ENCODE results near the gene ST13.
A peak's percentile ranks its signal among the peaks of the same experiment; 100 is the strongest.
"Not testable (repeated sequence)": the region's sequence is repeated elsewhere in the genome, so short reads cannot be mapped to it uniquely, and the experiment has no call there.

The ST13 gene

DNA sequence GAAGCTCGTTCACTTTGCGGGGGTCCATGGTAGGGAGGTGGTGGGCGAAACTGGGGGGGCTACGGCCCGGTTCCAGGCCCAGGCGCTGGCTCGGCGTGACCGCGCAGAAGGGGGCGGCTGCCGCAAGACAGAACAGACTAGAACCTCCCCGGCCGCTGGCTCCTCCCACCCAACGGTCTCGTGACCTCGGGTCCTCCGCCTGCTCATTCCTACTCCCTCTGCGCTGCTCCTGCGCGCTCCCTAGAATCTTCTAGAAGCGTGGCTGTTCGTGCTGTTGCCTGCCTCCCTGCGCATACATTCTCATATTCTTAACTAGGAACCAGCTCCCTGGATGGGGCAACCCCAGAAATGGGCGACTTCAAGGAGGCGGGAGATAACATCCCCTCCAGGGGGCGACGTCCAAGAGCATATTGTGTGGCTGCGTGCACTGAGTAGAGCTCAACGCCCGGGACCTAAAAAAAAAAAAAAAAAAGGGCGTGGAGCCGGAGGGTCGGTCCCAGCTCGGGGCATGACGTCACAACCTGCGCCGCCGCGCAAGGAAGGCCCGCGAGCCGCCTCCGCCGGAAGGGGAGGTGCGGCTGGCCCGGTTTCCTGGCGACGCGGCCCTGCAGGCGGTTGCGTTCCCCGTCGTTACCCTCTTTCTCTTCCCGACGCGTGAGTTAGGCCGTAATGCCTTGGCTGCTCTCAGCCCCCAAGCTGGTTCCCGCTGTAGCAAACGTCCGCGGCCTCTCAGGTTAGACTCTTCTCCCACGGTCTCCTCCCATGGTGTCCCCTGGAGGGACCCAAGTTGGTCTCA, at the start of gene ST13, which contains the start of gene XPNPEP3:
Gene ST13, minus strand, starts transcription at position 127 of the 796 bp plus-strand sequence. Its CDS starts 99 bp downstream, at position 28.
Gene XPNPEP3, plus strand, starts transcription at position 636 of the 796 bp plus-strand sequence. Its CDS starts 34 bp downstream, at position 670.
- peak; percentile 99 for DNase-seq

DNA sequence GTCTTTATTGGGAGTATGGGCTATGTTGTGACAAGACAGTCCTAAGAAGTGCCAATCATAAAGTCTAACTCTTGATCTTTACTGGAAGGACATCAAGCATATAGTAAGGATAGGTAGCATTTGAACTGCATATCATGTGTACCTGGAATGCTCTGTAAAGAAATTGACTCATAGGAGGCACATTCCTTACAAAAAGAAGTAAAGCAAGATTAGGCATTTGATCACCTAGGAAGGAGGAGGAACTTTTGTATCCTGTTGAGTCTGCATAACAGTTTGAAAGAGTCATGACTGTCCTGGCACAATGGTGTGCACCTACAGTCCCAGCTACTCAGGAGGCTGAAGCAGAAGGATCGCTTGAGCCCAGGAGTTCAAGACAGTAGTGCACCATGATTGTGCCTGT, 47.7 kb upstream of the ST13 start:
- DNase-seq = no peak

DNA sequence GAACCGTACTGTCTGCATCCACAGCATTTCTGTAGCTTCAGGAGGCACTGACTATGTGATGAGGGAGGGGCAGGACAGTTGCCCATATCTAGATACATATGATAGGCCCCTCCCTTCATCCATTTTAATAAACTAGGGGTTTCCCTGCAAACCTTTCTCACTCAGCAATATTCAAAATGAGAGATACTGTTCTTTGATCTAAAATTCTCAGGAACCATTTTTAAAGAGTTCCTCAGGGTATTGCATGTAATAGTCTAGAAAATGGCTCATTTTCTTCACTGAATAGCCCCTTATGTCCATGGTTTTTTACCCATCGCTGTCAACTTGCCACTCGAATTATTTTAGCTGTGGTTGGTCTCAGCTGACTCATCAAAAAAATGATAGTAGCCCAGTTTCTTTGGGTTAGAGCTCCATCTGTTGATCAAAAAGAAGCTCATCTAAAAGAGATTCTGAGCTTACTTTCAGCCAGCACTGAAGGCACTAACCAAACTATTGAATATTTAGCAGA, 42.5 kb upstream of the ST13 start:
- DNase-seq = peak; percentile 43

DNA sequence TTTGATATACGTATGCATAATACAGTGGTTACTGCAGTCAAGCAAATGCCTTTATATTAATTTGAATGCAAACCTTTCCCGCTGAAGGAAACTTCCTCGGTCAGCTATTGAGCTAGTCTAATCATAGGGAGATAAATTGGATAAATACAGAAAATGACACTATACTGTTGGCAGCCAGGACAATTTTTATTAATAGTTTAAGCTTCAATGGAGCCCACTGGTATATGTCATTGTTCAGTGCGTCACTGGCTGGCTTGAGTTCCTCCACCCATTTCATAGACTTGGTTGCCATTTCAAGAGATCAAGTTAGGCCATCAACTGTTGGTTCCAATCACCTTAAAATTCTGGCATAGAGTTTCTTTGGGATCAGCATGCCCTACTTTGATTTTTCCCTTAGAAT, 38.0 kb upstream of the ST13 start:
- DNase-seq = no peak

DNA sequence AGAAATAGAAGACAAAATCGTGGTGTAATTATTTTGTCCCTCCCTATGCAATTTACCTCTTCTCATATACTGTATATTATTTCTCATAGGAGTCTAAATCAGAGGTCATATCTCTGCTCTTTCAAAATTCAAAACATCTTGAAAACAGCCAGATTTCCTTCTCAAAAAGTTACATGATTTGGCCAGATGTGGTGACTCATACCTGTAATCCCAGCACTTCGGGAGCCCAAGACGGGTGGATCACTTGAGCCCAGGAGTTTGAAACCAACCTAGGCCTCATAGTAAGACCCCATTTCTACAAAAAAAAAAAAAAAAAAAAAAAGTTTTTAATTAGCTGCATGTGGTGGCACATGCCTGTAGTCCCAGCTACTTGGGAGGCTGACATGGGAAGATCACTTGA, 34.4 kb upstream of the ST13 start:
- no peak for DNase-seq

DNA sequence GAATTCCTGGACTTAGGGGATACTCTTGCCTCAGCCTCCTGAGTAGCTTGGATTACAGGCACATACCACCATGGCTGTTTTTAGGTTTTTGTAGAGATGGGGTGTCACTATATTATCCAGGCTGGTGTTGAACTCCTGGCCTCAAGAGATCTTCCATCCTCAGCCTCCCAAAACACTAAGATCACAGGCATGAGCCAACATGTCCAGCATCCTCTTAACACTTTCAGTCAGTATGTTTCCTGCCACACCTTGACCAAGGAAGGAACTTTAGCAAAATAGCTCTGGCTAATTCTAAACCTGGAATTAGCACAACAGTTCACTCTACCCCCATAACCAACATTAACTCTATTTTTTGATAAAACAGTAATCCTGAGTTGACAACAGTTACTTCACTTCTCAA, 32.7 kb upstream of the ST13 start:
- DNase-seq = no peak

DNA sequence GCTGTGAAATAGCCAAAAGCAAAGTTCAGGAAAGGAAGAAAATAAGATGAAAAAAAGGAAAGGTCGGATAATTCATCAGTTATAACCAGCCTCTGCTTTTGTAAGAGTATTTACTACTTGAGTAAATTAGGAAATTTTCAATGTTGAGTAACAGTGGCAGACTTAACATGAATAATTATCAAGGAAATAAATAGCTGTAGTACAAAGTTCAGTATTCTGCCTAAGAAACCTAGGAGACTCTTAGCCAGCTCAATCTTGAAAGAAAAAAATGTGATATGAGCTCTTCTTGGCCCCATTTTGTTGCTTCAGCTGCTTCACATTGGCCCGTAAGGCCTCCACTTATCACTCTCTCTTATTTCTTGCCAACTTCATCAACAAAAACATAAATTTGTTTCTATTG, 22.5 kb upstream of the ST13 start:
- DNase-seq = no peak

DNA sequence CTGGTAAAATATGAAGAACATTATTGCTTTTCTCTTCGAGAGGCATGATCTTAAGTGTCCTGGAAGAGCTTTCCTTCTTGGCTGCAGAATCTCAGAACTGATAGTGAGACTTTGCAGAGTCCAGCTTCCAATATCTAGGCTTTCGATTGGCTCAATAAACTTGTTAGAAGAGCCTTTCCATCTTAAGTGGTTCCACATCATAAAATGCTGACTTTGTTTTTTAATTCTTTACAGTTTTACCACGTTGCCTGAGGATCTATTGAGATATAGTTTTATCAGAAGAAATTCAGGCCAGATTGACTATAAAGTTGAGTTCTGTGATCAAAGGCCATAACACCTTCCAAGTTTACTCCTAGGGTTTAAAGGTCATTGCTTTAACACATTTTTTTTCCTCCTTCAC, 21.0 kb upstream of the ST13 start:
- no peak for DNase-seq

DNA sequence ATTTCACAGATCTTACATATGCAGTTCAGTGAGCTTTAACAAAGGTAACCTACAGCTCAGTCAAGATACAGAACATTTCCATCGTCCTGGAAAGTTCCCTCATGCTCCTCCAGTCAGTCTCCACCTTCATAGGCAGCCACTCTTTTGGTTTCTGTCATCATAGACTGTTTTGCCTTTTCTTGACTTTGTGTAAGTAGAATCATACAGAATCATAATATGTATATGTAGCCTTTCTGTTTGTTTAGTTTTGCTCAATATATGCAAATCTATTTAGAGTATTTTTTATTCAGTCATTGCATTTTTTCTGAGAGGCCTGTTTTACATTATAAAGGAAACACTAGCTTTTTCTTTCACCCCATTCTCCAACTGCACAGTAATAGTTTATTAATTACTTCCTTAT, 20.5 kb upstream of the ST13 start:
- no peak for DNase-seq

DNA sequence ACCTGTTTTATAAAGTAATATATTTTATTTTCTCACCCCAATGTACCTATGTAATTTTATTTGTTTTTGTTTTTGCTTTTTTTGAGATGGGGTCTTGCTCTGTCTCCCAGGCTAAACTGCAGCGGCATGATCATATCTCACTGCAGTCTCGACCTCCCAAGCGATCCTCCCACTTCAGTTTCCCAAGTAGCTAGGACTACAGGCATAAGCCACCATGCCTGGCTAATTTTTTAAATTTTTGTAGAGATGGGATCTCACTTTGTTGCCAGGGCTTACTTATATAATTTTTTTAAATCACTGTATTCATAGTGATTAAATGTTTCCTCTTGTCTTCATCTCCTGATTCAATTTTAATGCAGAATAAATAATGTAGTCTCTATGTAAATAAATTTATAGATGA, 18.7 kb upstream of the ST13 start:
- no peak for DNase-seq

DNA sequence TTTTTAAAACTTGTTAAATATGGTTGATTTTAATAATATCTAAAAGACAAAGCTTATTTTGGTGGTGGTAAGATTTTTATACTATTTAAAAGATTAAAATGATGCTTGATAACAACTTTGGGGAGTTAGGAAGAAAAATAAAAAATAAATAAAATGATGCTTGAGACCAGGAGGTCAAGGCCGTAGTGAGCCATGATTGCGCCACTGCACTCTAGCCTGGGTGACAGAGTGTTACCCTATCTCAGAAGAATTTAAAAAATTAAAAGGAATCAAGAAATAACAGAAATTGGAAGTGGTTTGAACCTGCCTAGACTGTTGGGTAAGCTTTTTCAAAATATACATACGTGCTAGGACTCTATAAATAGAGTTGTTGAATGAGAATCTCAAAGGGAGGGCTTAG, 17.6 kb upstream of the ST13 start:
- no peak for DNase-seq

DNA sequence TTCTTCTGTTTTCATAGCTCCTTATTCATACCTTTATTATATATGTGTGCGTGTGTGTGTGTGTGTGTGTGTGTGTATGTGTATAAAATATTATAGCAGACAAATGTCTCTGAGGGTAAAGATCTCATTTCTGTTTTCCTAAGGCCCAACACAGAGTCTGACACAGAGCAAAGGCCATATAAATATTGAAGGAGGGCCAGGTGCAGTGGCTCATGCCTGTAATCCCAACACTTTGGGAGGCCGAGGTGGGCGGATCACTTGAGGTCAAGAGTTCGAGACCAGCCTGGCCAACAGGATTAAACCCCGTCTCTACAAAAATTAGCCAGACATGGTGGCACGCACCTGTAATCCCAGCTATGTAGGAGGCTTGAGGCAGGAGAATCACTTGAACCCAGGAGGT, 11.9 kb upstream of the ST13 start:
- DNase-seq = not testable (repeated sequence)

DNA sequence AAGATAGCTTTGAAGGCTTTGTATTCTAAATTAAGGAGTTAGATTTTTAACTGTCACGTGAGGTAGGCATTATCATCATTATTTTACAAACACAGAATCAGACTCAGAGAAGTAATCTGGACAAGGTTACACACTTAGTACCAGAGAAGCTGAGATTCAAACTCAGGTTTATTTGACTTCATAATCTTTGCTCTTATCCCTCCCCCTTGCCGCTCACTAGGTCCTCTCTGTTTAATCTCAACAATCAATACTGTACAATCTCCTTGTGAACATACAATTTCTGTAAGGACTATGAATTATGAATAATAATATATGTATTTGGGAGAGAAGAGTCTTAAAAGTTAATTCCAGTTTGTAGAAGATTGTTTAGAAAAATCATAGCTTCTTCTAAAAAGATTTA, 10.7 kb upstream of the ST13 start:
- no peak for DNase-seq

DNA sequence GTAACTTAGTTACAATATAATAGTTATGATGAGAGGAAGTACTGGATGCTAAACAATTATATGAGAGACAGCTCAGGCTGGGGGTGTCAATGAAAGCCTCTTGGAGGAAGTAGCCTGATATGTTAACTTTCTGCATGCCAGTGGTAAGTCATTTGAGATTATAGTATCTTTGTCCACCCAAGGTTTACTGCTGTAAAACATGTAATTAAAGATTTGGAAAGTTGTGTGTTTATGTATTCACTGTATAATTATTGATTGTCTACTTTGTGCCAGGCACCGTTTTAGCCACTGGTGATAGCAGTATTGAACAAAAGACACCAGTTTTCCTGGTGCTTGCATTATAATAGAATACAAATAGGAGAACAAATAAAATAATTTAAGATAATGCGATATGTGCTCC, 6.1 kb upstream of the ST13 start:
- DNase-seq = no peak

DNA sequence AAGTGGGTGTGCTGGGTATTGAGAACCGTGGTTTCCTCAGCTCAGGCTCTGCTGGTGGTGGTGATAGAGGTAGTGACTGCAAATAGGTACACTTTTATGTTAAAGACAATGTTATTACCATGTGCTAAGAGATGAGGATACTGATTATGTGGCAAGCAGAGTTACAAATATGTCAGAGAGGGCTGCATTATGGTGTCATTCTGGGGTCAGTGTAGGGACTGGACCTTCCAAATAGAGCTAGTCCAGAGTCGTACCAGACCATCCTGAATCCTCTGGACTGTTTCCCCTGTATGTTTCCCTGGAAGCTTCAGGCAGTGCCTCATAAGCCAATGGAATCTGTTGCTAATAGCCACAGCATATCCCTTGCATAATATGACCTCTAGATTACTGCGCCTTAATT, 5.6 kb upstream of the ST13 start, which contains the start of gene DNAJB7:
Gene DNAJB7, minus strand, starts transcription at position 101 of the 400 bp plus-strand sequence. CDS start 119 bp downstream, outside the sequence.
- no peak for DNase-seq

DNA sequence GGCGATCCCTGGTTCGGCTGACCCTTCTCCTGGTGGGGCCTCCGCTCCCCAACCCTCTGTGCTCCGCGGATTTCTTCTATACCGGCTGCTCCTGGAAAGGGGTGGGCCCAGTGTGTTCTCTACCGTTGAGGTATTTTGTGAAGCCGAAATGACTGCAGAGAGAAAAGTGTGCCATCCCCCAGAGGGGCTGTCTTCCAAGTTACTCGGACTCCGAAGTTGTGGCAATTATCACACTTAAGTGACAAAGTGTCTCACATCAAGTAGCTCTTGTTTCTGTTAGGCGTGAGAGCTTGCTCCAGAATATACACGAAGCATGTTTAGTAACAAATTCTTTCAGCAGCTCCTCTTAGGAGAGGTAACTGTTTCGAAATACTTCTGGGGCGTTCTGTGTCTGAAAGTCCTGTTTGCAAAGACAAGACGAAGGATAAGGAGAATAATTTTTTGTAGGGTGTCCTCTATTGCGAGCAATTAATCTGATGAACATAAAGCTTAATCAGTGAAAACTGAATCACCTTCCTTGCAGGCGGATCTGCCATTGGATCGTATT, 943 bp upstream of the ST13 start:
- no peak for DNase-seq

DNA sequence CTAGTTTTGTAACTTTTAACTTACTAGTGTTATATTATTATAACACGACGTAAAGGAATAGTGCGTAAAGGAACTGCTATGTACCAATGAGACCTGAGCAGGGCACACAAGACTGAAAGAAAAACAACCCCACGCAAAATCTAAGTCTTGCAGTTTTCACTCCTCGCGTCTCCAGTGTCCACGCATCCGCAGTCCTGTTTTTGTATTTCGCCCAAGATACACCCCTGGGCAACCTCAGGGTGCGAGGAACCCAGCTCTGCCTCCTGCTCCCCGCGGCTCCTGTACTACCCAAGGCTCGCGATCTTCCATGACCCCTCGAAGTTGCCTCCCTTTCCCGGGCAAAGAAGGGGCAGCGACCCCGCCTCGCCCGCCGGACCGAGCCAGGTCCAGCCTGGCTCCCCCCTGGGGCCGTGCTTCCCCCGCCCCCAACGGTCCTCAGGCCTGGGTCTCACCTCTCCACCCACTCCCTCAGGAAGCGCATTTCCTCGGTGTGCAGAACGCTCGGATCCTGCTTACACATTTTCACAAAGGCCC, 393 bp downstream of the ST13 start:
- no peak for DNase-seq

DNA sequence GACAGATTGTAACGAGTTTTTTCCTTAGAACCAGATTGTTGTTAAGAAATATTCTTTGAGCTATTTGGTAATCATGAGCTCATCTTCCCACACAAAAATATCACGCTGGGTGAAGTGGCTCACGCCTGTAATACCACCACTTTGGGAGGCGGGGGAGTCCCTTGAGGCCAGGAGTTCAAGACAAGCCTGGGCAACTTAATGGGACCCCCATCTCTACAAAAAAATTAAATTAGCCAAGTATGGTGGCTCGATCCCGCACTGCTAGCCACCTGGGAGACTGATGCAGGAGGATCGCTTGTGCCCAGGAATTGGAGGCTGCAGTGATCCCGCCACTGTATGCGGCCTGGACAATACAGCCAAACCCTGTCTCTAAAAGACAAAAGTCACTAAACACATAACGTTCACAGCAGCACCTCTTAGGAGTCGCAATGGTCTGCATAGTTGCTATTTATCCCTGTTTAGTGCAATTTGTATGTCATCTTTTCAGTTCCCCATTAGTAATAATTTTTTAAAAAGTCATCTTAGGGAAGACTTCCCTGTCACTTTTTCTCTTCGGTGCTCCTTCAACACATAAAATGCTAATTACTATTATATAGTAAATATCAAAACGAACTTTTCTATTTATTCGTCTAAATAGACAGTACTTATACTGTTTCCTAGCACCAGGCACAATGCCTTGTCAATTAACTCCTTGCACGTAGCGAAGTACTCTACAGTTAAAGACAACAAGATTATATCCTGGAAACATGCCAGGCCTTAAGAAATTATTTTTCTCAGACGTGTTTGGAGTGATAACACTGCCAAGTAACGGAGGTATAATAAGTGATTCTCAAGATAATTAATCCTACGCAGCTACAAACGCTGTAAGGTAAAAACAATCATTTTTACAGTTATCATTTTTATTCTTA, 1.1 kb downstream of the ST13 start:
- DNase-seq = peak; percentile 22

DNA sequence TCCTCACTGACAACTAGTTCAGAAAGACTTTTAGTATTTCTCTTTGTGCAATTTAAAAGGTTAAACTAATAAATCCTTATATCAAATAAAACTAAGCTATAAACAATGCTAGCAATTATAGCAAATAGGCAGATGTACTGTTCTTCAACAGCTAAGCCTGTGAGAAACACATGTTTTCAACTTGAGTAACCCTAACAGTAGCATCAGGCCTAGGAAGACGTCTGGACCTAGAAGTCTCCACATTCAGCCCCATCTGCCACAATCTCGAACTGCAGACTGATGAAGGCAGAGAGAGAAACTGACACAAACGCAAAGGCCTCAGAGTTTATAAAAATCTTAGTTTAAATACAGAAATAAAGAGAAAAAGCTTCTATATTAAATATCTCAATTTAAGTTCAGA, 2.5 kb downstream of the ST13 start:
- no peak for DNase-seq

DNA sequence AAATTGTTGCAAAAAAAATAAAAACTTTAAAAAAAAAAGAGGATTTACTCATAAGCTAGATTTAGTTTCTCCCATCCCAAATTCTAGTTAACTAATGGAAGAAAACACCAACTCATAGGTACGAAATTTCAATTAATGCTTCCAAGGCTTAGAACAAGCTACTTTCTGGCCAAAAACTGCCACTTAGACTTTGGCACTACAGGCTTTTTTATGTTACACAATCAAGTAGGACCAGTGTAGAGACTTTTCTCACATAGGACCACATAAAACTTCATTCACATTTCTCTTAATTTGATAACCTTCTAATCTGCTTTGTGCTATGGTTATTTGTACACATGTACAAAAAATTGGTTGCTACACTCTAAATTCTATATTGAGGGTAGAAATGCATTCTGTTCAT, 3.1 kb downstream of the ST13 start:
- no peak for DNase-seq

DNA sequence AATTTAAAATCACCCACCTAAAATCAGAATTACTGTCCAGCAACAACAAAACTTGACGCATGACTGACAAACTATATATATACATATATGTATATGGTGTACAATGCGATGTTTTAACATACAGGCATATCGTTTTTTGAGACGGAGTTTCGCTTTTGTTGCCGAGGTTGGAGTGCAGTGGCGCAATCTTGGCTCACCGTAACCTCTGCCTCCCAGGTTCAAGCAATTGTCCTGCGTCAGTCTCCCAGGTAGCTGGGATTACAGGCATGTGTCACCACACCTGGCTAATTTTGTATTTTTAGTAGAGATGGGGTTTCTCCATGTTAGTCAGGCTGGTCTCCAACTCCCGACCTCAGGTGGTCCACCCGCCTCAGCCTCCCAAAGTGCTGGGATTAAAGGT, 10.6 kb downstream of the ST13 start:
- DNase-seq = not testable (repeated sequence)

DNA sequence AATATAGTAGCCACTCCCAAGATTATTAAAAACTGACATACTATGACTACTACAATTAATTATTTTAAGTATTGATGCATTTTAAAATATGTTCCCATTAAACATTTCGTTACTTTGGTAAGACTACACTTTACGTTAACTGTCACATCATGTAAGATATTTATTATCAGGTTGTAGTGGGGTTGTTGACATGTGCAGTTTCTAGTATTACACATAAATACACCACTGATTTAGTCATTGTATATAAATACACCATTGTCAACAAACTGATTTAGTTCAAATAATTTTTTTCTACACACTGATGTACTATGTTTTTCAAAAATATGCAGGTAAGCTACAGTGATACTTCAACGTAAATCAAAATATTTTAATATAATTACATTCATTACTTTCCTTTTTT, 11.5 kb downstream of the ST13 start:
- DNase-seq = no peak

DNA sequence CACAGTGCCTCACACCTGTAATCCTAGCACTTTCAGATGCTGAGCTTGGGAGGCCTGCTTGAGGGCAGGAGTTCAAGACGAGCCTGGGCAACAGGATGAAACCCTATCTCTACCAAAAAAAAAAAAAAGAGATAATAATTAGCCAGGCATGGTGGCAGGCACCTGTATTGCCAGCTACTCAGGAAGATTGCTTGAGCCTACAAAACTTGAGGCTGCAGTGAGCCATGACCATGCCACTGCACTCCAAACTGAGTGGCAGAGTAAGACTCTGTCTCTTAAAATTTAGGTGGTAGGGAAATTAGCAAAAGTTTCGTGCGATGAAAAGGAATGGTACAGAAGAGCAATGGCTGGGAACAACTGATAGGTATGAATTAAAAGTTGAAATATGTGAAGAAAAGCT, 18.0 kb downstream of the ST13 start:
- DNase-seq = no peak
